ENCODE data around the gene MRPL40.

- TF ChIP-seq RAD21 (conservative IDR thresholded peaks at IDR 0.05) (no peak), CTCF (IDR thresholded peaks at IDR 0.05; ENCODE audit: poor library complexity, severe bottlenecking) (no peak), EP300 (conservative IDR thresholded peaks at IDR 0.05; ENCODE audit: poor library complexity, severe bottlenecking) (no peak), REST (IDR thresholded peaks at IDR 0.05; ENCODE audit: borderline replicate concordance) (no peak), SMC3 (conservative IDR thresholded peaks at IDR 0.05; ENCODE audit: poor library complexity) (no peak), MXI1 (conservative IDR thresholded peaks at IDR 0.05; ENCODE audit: poor library complexity, severe bottlenecking) (no peak), TAF1 (IDR thresholded peaks at IDR 0.05; ENCODE audit: low read depth) (no peak), POLR2AphosphoS5 (IDR thresholded peaks at IDR 0.05) (no peak)
These were observed 33.9 kb downstream of the MRPL40 start for GRCh38 chr22:19466126-19466716.
